Esophagus squamous epithelium (tissue), 5 donors: Measurements from ENCODE around the gene DPH7. TPM values are rescaled to one million over a fixed set of nuclear protein-coding genes. Genes with fewer than 3 reads are reported as not detected.

Experiments used
- DNase-seq: peaks from one replicate; lab custom pipeline; 2025; lab: John Stamatoyannopoulos, UW
- H3K27ac ChIP-seq, 4 donors: fragments of 200-600 bp; sonication (generic); one replicate each; pipeline ENCODE4 v1.5.1; 2016 to 2019; ENCODE audit warnings: mild to moderate bottlenecking in 1 of 4
- H3K27me3 ChIP-seq, 4 donors: fragments of 200-600 bp; sonication (generic); 1 replicate in 3 of 4; 2 replicates in 1 of 4; pipeline versions ENCODE4 v1.5.1 to v1.6.0; 2017 to 2021; ENCODE audit warnings: antibody characterized with exemption in 1 of 4
- H3K36me3 ChIP-seq, 3 donors: fragments of 200-600 bp; sonication (generic); one replicate each; pipeline ENCODE4 v1.5.1; 2016 to 2019
- H3K4me1 ChIP-seq, 3 donors: fragments of 200-600 bp; sonication (generic); one replicate each; pipeline ENCODE4 v1.5.1; 2017 to 2019
- H3K4me3 ChIP-seq, 4 donors: fragments of 200-600 bp; sonication (generic); 1 replicate in 3 of 4; 2 replicates in 1 of 4; pipeline ENCODE4 v1.5.1; 2016 to 2019; ENCODE audit warnings: mild to moderate bottlenecking in 2 of 4, moderate library complexity in 1 of 4
- H3K9me3 ChIP-seq, 3 donors: fragments of 200-600 bp; sonication (generic); one replicate each; pipeline ENCODE4 v1.5.1; 2016 to 2019
- POLR2A ChIP-seq, 4 donors: fragments of 450-650 bp; IDR thresholded peaks; one replicate each; pipeline ENCODE4 v1.6.1; 2017; ENCODE audit warnings: antibody characterized with exemption in 4 of 4, mild to moderate bottlenecking in 4 of 4, moderate library complexity in 3 of 4
- WGBS, 2 donors: methylation state at CpG; one replicate each; pipeline ENCODE4 v1.1.5; 2018; 5-methylcytosine and 5-hydroxymethylcytosine counted together
- intact Hi-C: fragments of 100-400 bp; cut with DNase I; formaldehyde crosslinking; loops from one replicate; pipeline ENCODE4 v1.15.0; 2022
- total RNA-seq, 4 donors: library from RNA; depleted of rRNA; stranded (reverse); fragments of >200 nt; gene quantifications; one replicate each; pipeline ENCODE4 v1.1.0, GENCODE V29; 2016
- TF ChIP-seq, protein P1 (sequence below), 6 experiments: fragments of 450-650 bp in 4 of 6; fragments of 200-600 bp in 2 of 6; sonication (generic) in 2 of 6; IDR thresholded peaks; one replicate each; pipeline ENCODE4 v1.5.1; 2016 to 2019; ENCODE audit warnings: antibody characterized with exemption in 6 of 6, mild to moderate bottlenecking in 4 of 6, moderate library complexity in 4 of 6
- donor health status: DM: yes; HTN: yes; CAD: no.

DPH7 gene
- total RNA-seq, 4 donors from 2014 or later: 13.4 to 32.2 (median 21.7) TPM

DNA sequence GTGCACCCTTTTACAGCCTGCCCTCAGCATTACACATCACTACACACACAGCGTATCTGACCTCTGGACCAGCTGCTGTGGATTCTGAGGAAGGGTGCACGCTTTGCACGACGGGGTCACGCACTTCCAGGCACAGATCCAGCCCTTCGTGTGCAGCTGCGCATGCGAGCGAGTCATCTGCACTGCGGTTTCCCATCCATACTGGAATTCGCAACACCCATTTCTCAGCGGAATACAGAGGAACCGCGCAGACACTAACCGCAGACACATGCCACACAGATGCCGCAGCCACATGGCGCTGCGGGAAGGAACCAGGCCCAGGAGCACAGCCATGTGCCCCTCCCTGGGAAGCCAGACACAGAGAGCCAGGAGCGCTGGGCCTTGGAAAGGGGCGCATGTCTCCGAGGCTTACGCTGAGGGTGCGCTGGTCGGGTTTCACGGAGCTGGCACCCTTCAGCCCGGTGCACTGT lies 72.0 kb downstream of the DPH7 start:
- Histone ChIP-seq H3K9me3 (no peaks in the 10 kb centered on the region), H3K27ac (no peak overlapping the region), H3K36me3 (no peaks in the 10 kb centered on the region), H3K4me3 (no peak overlapping the region), H3K27me3 (no peaks in the 10 kb centered on the region), H3K4me1 (no peaks in the 10 kb centered on the region)
- no peak for DNase-seq
- TF ChIP-seq POLR2A (IDR thresholded peaks at IDR 0.05): no peak
- TF ChIP-seq, protein P1, sequence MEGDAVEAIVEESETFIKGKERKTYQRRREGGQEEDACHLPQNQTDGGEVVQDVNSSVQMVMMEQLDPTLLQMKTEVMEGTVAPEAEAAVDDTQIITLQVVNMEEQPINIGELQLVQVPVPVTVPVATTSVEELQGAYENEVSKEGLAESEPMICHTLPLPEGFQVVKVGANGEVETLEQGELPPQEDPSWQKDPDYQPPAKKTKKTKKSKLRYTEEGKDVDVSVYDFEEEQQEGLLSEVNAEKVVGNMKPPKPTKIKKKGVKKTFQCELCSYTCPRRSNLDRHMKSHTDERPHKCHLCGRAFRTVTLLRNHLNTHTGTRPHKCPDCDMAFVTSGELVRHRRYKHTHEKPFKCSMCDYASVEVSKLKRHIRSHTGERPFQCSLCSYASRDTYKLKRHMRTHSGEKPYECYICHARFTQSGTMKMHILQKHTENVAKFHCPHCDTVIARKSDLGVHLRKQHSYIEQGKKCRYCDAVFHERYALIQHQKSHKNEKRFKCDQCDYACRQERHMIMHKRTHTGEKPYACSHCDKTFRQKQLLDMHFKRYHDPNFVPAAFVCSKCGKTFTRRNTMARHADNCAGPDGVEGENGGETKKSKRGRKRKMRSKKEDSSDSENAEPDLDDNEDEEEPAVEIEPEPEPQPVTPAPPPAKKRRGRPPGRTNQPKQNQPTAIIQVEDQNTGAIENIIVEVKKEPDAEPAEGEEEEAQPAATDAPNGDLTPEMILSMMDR (IDR thresholded peaks at IDR 0.05): no peak
- 75 to 91% methylated on average over 5 to 15 of the region's 26 CpGs for WGBS, 2 donors
- intact Hi-C loops: no loop called here

DNA sequence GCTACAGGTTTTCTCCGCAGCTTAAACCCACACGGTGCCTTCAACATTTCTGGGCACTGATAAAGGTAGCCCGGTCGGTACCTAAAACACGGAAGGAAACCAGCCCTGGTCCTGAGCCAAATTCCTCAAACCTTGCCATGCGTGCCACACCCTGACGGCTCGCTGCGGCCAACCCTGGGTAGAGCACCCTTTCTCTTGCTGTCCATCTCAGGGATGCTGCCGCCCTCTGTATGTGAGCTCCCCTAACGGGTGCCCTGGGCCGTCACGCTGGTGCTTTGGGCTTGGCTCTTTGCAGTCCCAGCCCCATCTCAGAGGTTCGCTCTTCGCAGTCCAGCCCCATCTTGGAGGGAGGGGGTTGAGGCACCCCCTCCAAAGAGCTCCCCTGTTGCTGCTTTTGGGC lies 72.5 kb downstream of the DPH7 start:
- intact Hi-C loops: no loop called here
- Histone ChIP-seq H3K9me3 (no peaks in the 10 kb centered on the region), H3K4me1 (no peaks in the 10 kb centered on the region), H3K27ac (no peak overlapping the region), H3K27me3 (no peaks in the 10 kb centered on the region), H3K4me3 (no peak overlapping the region), H3K36me3 (no peaks in the 10 kb centered on the region)
- 61 to 77% methylated on average over 6 to 13 of the region's 15 CpGs for WGBS, 2 donors
- no peak for TF ChIP-seq POLR2A (IDR thresholded peaks at IDR 0.05)
- TF ChIP-seq, protein P1 (IDR thresholded peaks at IDR 0.05): no peak
- DNase-seq: no peak

DNA sequence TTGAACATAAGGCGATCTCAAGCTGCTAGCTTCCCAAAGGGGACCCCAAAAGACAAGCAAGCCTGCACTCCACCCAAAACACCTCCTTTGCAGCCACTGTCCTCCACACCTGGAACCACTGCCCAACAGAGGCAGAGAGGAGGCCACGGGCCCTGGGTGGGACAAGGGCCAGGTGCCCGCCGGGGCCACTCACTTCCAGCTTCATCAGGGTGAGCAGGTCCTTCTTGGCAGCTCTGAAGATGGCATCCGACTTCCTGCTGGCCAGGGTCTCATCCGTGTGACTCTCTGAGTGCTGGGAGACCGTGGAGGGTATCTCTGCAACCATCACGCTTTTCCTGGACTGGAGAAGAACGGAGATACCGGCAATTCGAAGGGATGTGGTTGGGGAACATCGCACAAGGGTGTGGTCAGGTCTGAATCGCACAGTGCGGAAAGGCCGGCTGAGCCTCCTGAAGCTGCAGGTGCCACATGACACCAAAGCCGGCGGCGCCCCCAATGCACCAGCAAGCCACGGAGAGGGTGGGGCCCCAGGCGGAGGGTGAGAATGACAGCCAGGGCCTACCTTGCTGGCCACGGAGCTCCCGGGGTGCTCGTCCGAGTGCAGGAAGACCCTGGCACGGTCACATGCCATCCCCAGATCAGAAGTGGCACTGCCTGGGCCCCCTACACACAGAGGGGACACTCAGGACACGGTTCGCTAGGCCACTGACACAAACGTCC lies 73.1 kb downstream of the DPH7 start:
- WGBS, 2 donors: 83 to 91% methylated on average over 8 to 17 of the region's 28 CpGs

More for the DNA sequence above, 73.1 kb downstream of the DPH7 start:
- Histone ChIP-seq H3K4me3 (no peak overlapping the region), H3K27me3 (no peaks in the 10 kb centered on the region), H3K9me3 (no peaks in the 10 kb centered on the region), H3K36me3 (no peaks in the 10 kb centered on the region), H3K27ac (no peak overlapping the region), H3K4me1 (no peaks in the 10 kb centered on the region)
- TF ChIP-seq POLR2A (IDR thresholded peaks at IDR 0.05): no peak
- TF ChIP-seq, protein P1 (IDR thresholded peaks at IDR 0.05): no peak
- no peak for DNase-seq
- intact Hi-C loops: no loop called here

Other genes starting within 250 kb of the DPH7 start
- gene EXD3, start 155.8 kb downstream of the DPH7 start, total RNA-seq: 10 to 100 TPM in 2 of 4 donors, 1 to 10 TPM in 2; 2.8 to 16.8 (median 9.1) TPM
- 1 to 10 TPM; 2.1 to 7.4 (median 4.8) TPM for gene NOXA1, start 155.5 kb downstream of the DPH7 start, total RNA-seq
- not detected for gene ENTPD8, start 137.6 kb downstream of the DPH7 start, total RNA-seq
- 10 to 100 TPM; 16.2 to 38.1 (median 20.6) TPM for gene NSMF, start 119.6 kb downstream of the DPH7 start, total RNA-seq
- 1 to 10 TPM in 2 of 4 donors, under 1 TPM in 2; 0.61 to 3.4 (median 0.91) TPM for gene PNPLA7, start 28.5 kb downstream of the DPH7 start, total RNA-seq
- gene MRPL41, start 27.0 kb downstream of the DPH7 start, total RNA-seq: 10 to 100 TPM; 31.6 to 48.6 (median 37.1) TPM
- gene ZMYND19, start 11.6 kb upstream of the DPH7 start, total RNA-seq: 10 to 100 TPM; 17.5 to 28.8 (median 25.2) TPM
- gene ARRDC1, start 26.8 kb upstream of the DPH7 start, total RNA-seq: 100 to 1,000 TPM in 2 of 4 donors, 10 to 100 TPM in 2; 53.3 to 121 (median 89.6) TPM
- 10 to 100 TPM; 42.8 to 87.0 (median 65.0) TPM for gene EHMT1, start 40.1 kb upstream of the DPH7 start, total RNA-seq